Thyroid gland (tissue), 4 donors: ENCODE results near the gene ZSWIM8.

Experiments used
- POLR2A ChIP-seq, 2 donors: fragments of 450-650 bp; IDR thresholded peaks; one replicate each; pipeline ENCODE4 v1.6.1; 2017; ENCODE audit warnings: antibody characterized with exemption in 2 of 2, mild to moderate bottlenecking in 2 of 2, moderate library complexity in 1 of 2
- TF ChIP-seq, protein P1 (sequence below), 6 experiments: fragments of 200-600 bp in 3 of 6; fragments of 450-650 bp in 3 of 6; sonication (generic) in 3 of 6; IDR thresholded peaks; one replicate each; pipeline ENCODE4 v1.5.1; 2016 to 2019; ENCODE audit warnings: antibody characterized with exemption in 6 of 6, mild to moderate bottlenecking in 2 of 6, inconsistent platforms in 1 of 6, moderate library complexity in 1 of 6

DNA sequence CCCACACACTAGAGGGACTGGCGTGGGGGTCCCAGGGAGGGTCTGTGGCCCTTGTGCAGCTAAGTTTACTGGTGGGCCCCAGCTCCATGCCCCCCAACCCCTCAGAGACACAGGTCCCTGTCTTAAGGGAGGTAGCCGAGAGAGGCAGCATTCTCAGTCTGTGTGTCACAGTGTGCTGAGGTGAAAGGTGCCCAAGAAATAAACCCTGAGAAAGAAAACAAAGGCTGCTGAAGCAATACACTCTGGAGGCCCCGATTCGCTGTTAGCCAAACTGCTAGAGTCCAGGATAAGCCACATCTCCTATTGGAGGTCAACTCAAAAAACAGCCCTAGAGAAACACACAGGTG, 54.6 kb downstream of the ZSWIM8 start:
- no peak for TF ChIP-seq POLR2A (IDR thresholded peaks at IDR 0.05)
- TF ChIP-seq, protein P1, sequence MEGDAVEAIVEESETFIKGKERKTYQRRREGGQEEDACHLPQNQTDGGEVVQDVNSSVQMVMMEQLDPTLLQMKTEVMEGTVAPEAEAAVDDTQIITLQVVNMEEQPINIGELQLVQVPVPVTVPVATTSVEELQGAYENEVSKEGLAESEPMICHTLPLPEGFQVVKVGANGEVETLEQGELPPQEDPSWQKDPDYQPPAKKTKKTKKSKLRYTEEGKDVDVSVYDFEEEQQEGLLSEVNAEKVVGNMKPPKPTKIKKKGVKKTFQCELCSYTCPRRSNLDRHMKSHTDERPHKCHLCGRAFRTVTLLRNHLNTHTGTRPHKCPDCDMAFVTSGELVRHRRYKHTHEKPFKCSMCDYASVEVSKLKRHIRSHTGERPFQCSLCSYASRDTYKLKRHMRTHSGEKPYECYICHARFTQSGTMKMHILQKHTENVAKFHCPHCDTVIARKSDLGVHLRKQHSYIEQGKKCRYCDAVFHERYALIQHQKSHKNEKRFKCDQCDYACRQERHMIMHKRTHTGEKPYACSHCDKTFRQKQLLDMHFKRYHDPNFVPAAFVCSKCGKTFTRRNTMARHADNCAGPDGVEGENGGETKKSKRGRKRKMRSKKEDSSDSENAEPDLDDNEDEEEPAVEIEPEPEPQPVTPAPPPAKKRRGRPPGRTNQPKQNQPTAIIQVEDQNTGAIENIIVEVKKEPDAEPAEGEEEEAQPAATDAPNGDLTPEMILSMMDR (IDR thresholded peaks at IDR 0.05) = no peak
